Muscle layer of duodenum (tissue), 2 donors: Measurements from ENCODE around the gene CASP1.
"Not testable (repeated sequence)": the region's sequence is repeated elsewhere in the genome, so short reads cannot be mapped to it uniquely, and the experiment has no call there.

Experiments
- H3K27ac ChIP-seq: one replicate; pipeline ENCODE4 v1.7.0; 2013; ENCODE audit warnings: mild to moderate bottlenecking, low read length
- H3K27me3 ChIP-seq: one replicate; pipeline ENCODE4 v1.7.0; 2013; ENCODE audit warnings: low read depth, mild to moderate bottlenecking, control low read depth, low read length
- H3K36me3 ChIP-seq, 2 donors: one replicate each; pipeline ENCODE4 v1.7.0; 2013; ENCODE audit warnings: low read length in 2 of 2, control low read depth in 1 of 2, mild to moderate bottlenecking in 1 of 2; ENCODE audit not compliant: insufficient read depth in 2 of 2, control insufficient read depth in 1 of 2
- H3K4me1 ChIP-seq, 2 donors: one replicate each; pipeline ENCODE4 v1.7.0; 2013; ENCODE audit warnings: low read length in 2 of 2, mild to moderate bottlenecking in 2 of 2, control low read depth in 1 of 2, moderate library complexity in 1 of 2; ENCODE audit not compliant: insufficient read depth in 2 of 2, control insufficient read depth in 1 of 2
- H3K4me3 ChIP-seq, 2 donors: one replicate each; pipeline ENCODE4 v1.7.0; 2013; ENCODE audit warnings: low read length in 2 of 2, low read depth in 1 of 2, mild to moderate bottlenecking in 1 of 2
- H3K9me3 ChIP-seq, 2 donors: one replicate each; pipeline ENCODE4 v1.7.0; 2013; ENCODE audit warnings: low read length in 2 of 2, control low read depth in 1 of 2, mild to moderate bottlenecking in 1 of 2; ENCODE audit not compliant: control insufficient read depth in 1 of 2
- donor health status: healthy.

CASP1 gene

GRCh38 chr11:105034813-105035620 lies at the start of gene CASP1:
Gene CASP1, minus strand, starts transcription at chr11:105035144. Its CDS starts 31 bp downstream, at chr11:105035113.
- Histone ChIP-seq H3K36me3 (peaks cover 10 to 13% of the 10 kb centered on the region in 2 donors), H3K4me3 (peak within 1 kb of the TSS; percentile 61 to 72), H3K27me3 (no peaks in the 10 kb centered on the region), H3K4me1 (peaks cover 0 to 2% of the 10 kb centered on the region in 2 donors), H3K9me3 (no peaks in the 10 kb centered on the region), H3K27ac (peak within 1 kb of the TSS; percentile 91)

- Histone ChIP-seq H3K27ac (no peak overlapping the region), H3K4me3 (no peak overlapping the region), H3K9me3 (no peaks in the 10 kb centered on the region), H3K27me3 (no peaks in the 10 kb centered on the region), H3K36me3 (no peaks in the 10 kb centered on the region), H3K4me1 (no peaks in the 10 kb centered on the region)
These were observed 46.6 kb upstream of the CASP1 start for GRCh38 chr11:105081412-105082150.

DNA sequence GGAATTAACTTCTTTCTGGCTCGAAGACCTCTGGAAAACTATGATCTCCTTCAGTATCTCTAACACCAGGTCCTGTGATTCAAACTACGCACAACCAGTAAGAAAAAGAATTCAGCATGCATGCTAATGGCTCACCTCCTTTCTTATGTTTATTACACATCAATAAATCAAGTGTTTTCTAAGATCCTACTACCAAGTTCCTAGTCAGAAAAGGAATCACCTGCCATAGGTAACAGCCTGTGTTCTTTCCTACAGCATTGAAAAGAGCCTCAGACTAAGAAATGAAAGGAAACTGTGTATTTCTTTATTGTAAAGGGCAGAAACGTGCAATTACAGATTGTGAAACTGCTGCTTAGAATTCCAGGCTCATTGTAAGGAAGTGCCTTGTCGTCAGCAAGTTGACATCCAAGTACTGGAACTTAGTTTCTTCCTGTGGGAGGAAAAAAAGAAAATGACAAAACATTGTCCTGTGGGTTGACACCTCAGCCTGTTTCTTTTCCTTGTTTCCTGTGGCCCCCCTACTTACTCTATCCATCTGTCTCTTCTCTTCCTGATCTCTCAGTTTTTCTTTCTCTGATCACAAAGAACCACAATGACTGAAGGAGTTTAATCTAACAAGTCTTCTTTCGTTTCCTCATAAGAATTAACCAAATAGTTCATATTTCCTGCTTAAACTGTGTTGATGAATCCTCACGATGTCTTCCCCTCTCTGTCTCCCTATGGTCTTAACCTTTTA lies 45.4 kb upstream of the CASP1 start:
- not testable (repeated sequence) for H3K9me3 ChIP-seq, H3K36me3 ChIP-seq, H3K27ac ChIP-seq, H3K4me1 ChIP-seq, H3K27me3 ChIP-seq
- H3K4me3 ChIP-seq = peak overlapping the region in 1 of 2 donors; percentile 1

DNA sequence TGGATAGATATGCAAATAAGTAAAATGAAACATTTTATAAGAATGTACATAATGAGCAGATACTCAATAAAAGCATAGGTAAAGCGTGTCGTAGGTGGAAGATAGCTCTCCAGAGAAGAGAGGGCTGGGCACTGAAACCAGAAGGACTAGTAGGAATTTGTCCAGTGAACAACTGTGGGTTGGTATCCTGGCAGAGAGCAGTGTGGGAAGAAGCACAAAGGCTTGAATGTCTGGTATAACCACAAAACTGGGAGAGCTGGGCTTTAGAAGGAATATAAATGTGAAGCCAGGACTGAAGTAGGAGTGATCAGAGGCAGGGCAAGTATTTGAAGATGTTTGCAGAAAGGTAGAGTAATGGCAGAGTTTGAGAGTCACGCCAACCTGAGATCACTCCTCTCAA lies 43.3 kb upstream of the CASP1 start:
- no peaks in the 10 kb centered on the region for H3K36me3 ChIP-seq
- H3K9me3 ChIP-seq = no peaks in the 10 kb centered on the region
- no peaks in the 10 kb centered on the region for H3K27me3 ChIP-seq
- H3K4me3 ChIP-seq = no peak overlapping the region
- H3K4me1 ChIP-seq = no peaks in the 10 kb centered on the region
- no peak overlapping the region for H3K27ac ChIP-seq

- H3K27me3 ChIP-seq, H3K4me3 ChIP-seq, H3K9me3 ChIP-seq, H3K4me1 ChIP-seq, H3K27ac ChIP-seq, H3K36me3 ChIP-seq: not testable (repeated sequence)
These were observed 42.3 kb upstream of the CASP1 start for GRCh38 chr11:105077141-105077790.

DNA sequence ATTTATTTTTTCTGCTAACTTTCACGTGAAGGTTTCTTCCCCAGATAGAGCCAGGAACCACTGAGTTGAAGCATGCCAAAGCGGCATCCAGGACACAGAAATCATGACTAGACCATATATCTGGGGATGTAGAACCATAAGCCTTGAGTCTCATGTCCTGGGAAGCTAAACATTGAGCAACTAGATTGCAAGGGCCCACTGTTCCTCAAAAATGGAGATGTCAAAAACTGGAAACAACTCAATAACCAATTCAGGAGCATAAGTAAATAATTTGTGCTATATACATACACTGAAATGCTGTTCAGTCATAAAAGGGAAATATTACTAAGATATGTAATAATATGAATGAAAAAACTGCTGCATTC lies 39.2 kb upstream of the CASP1 start:
- H3K4me3 ChIP-seq = no peak overlapping the region
- no peaks in the 10 kb centered on the region for H3K36me3 ChIP-seq
- H3K27ac ChIP-seq = no peak overlapping the region
- H3K9me3 ChIP-seq = no peaks in the 10 kb centered on the region
- no peaks in the 10 kb centered on the region for H3K4me1 ChIP-seq
- H3K27me3 ChIP-seq = no peaks in the 10 kb centered on the region

DNA sequence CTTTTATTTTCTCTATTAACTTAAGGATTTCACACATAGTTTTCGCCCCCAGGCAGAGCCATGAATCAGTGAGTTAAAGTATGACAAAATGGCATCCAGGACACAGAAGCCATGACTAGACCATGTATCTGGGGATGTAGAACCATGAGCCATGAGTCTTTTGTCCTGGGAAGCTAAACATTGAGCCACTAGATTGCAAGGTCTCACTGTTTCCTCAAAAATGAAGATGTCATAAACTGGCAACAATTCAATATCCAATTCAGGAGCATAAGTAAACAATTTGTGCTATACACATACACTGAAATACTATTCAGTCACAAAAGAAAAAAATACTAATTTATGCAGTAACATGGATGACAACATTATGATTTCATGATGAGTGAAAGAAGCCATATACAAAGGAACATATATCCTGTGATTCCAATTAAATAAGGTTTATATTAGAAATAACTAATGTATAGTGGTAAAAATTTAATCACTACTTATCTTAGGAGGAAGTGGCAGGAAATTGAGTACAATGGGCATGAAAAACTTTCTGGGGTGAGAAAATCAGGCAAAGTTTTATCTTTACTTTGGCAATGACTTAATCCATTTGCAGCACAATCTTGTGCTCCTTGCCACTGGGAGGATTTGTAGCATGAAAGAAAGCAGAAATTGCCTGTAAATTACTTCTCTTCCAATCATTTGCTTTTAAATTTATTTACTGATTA lies 38.7 kb upstream of the CASP1 start:
- Histone ChIP-seq H3K27ac (no peak overlapping the region), H3K36me3 (no peaks in the 10 kb centered on the region), H3K9me3 (no peaks in the 10 kb centered on the region), H3K4me1 (no peaks in the 10 kb centered on the region), H3K4me3 (no peak overlapping the region), H3K27me3 (no peaks in the 10 kb centered on the region)

DNA sequence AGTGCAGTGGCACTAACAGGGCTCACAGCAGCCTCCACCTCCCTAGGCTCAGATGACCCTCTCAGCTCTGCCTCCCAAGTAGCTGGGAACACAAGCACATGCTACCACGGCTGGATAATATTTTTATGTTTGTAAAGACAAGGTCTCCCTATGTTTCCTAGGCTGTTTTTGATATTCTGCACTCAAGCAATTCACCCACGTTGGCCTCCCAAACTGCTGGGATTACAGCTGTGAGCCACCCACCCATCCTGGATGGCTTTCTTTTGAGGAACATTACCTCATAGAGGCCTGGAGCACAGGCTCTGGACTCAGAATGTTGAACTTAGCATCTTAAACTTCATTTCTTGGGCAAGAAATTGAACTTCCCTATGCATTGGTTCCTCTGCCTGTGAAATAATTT lies 37.1 kb upstream of the CASP1 start:
- not testable (repeated sequence) for H3K4me1 ChIP-seq, H3K27ac ChIP-seq, H3K27me3 ChIP-seq, H3K9me3 ChIP-seq, H3K36me3 ChIP-seq, H3K4me3 ChIP-seq

DNA sequence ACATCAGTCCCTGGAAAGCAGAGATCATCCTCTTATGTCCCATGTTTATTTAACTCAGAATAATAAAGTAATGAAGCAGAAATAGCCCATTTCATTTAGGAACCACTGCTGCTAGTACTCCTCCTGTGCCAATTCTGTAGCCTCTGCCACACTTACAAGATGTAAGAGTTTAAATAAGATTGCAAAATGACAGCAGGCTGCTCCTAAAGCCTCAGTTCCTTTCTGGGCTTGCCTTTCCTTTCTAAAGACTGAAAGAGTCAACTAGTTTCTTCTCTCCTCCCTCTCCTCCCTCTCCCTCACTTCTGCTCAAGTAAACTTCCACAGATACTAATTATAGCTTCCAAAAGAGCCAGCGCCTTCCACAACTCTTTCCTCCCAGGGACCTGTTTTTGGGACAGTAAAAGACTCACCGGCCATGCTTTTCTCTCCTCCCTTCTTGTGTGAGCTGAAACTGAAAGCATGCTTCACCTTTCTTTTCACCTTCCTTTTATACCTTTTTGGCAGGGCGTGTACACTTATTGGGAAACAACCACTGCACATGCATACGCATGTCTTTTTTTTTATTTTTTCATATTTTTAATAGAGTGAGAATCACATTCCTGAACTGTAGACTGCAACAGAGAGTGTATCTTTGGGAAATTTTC lies 36.3 kb upstream of the CASP1 start:
- Histone ChIP-seq H3K27ac (no peak overlapping the region), H3K4me1 (no peaks in the 10 kb centered on the region), H3K27me3 (no peaks in the 10 kb centered on the region), H3K4me3 (no peak overlapping the region), H3K9me3 (no peaks in the 10 kb centered on the region), H3K36me3 (no peaks in the 10 kb centered on the region)

GRCh38 chr11:105070306-105070705 lies 35.4 kb upstream of the CASP1 start:
- H3K9me3 ChIP-seq = no peaks in the 10 kb centered on the region
- H3K4me3 ChIP-seq = no peak overlapping the region
- no peaks in the 10 kb centered on the region for H3K4me1 ChIP-seq
- H3K27me3 ChIP-seq = no peaks in the 10 kb centered on the region
- no peaks in the 10 kb centered on the region for H3K36me3 ChIP-seq
- no peak overlapping the region for H3K27ac ChIP-seq
